ENCODE results near the gene DNAJB2.

The DNAJB2 gene

GRCh38 chr2:219279151-219279915, at the start of gene DNAJB2:
TSS of gene DNAJB2 (plus strand) at chr2:219279366. CDS start at chr2:219279834, 468 bp downstream.
- H3K4me1 ChIP-seq, result peaks cover 12% of the 10 kb centered on the region
- peaks cover 4% of the 10 kb centered on the region; the same call in 1 of the 2 replicates for H3K36me3 ChIP-seq (replicated peaks)
- DNase-seq (ENCODE audit: low spot score in 2 of 2), result peak; percentile 95 to 99
- H3K27me3 ChIP-seq (ENCODE audit: low read depth), result no peaks in the 10 kb centered on the region
- no peaks in the 10 kb centered on the region for H3K9me3 ChIP-seq
- H3K4me3 ChIP-seq, result peak within 1 kb of the TSS; percentile 48
- in situ Hi-C loops (cut with MboI; ENCODE audit: low sequenced_read_pairs), result no loop called here

DNA sequence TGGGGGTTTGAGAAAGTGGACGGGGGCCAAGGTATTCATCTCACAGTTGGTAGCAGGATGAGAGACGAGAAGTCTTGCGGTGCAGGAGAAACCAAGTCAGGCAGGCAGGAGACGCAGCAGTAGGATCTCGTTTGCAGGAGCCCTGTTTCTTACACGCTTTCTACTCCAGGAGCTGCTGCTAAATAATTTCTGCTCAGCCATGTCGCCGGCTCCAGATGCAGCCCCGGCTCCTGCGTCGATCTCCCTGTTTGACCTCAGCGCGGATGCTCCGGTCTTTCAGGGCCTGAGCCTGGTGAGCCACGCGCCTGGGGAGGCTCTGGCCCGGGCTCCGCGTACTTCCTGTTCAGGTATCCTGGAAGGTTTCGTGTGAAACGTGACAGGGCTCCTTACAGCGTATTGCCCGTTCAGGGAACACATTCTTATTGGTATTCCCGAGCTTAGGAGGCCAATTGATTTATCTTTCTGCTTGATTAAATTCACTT, 49.1 kb upstream of the DNAJB2 start:
- H3K4me1 ChIP-seq, result peaks cover 17% of the 10 kb centered on the region
- peak; percentile 12 to 60 for DNase-seq (ENCODE audit: low spot score in 2 of 2)
- no peaks in the 10 kb centered on the region for H3K27me3 ChIP-seq (ENCODE audit: low read depth)
- H3K4me3 ChIP-seq, result peak overlapping the region; percentile 68
- in situ Hi-C loops (cut with MboI; ENCODE audit: low sequenced_read_pairs), result no loop called here
- peaks cover 44% of the 10 kb centered on the region for H3K36me3 ChIP-seq (replicated peaks)
- no peaks in the 10 kb centered on the region for H3K9me3 ChIP-seq

DNA sequence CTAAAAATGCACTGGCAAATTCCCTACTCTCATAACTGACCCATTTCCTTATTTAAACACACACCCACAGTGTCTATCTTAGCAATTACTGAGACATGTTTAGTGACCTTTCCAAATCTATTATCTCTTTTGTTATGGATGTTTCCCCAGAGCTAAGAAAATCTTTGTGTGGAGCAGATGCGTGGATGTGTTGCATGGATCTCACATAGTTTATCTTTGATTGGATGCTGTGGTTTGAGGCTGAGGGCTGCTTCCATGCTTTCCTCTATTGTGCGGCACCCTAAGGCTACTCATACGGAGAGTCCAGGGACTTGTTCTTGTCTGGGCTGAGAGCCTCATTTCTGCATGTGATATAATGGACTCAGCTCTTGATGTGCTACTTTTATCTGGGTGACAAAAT, 44.8 kb upstream of the DNAJB2 start:
- H3K4me3 ChIP-seq, result no peak overlapping the region
- no peak for DNase-seq (ENCODE audit: low spot score in 2 of 2)
- peaks cover 8% of the 10 kb centered on the region for H3K4me1 ChIP-seq
- in situ Hi-C loops (cut with MboI; ENCODE audit: low sequenced_read_pairs), result no loop called here
- H3K36me3 ChIP-seq (replicated peaks), result peaks cover 57% of the 10 kb centered on the region
- H3K27me3 ChIP-seq (ENCODE audit: low read depth), result no peaks in the 10 kb centered on the region
- no peaks in the 10 kb centered on the region for H3K9me3 ChIP-seq

DNA sequence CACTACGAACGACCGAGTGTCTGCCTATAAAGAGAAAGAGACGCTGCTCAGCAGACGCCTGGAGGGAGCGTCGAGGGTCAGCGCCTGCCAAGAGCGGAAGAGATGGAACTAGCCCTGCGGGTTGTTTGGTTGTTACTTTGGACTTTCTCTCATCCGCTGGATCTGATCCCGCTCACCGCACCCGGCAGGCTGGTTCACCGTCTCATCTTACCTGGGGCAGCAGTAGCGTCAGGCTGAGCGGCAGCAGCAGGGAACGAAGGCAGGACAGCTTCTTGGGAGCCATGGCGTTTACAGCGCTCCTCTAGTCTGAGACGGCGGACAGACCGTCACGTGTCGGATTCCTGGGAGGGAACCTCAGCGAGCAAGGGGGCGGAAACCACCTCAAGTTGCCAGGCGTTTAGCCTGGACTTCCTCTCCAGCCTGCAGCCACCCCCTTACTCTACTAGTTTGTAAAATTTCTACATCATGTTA, 35.8 kb upstream of the DNAJB2 start:
- no peak for DNase-seq (ENCODE audit: low spot score in 2 of 2)
- H3K9me3 ChIP-seq, result no peaks in the 10 kb centered on the region; the same call in none of the 2 replicates
- peaks cover 17% of the 10 kb centered on the region for H3K36me3 ChIP-seq (replicated peaks)
- in situ Hi-C loops (cut with MboI; ENCODE audit: low sequenced_read_pairs), result no loop called here
- no peaks in the 10 kb centered on the region for H3K27me3 ChIP-seq (ENCODE audit: low read depth)
- peaks cover 5% of the 10 kb centered on the region for H3K4me1 ChIP-seq
- H3K4me3 ChIP-seq, result no peak overlapping the region

DNA sequence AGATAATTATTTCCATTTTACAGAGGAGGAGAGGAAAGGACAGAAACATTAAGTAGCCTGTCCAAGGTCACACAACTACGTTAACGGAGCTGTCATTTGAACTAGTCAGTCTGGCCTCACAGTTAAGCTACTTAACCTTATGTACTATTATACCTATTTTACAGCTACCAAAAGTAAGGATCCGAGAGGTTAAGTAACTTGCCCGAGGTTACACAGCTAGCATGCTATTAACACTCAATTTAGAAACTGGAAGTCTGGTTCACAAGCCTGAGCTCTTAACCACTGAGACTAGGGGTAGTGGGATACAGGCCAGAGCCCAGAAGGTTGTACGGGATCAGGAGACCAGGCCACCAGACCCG, 34.4 kb upstream of the DNAJB2 start:
- Histone ChIP-seq H3K36me3 (replicated peaks) (peaks cover 14% of the 10 kb centered on the region), H3K9me3 (no peaks in the 10 kb centered on the region; the same call in none of the 2 replicates), H3K27me3 (ENCODE audit: low read depth) (no peaks in the 10 kb centered on the region), H3K4me3 (peak overlapping the region; percentile 89), H3K4me1 (peaks cover 5% of the 10 kb centered on the region)
- DNase-seq (ENCODE audit: low spot score in 2 of 2), result no peak
- in situ Hi-C loops (cut with MboI; ENCODE audit: low sequenced_read_pairs), result no loop called here

- DNase-seq (ENCODE audit: low spot score in 2 of 2), result peak; percentile 68 to 93
- Histone ChIP-seq H3K27me3 (ENCODE audit: low read depth) (no peaks in the 10 kb centered on the region), H3K9me3 (no peaks in the 10 kb centered on the region; the same call in none of the 2 replicates), H3K4me3 (peak within 1 kb of the TSS; percentile 89), H3K4me1 (peaks cover 5% of the 10 kb centered on the region), H3K36me3 (replicated peaks) (peaks cover 16% of the 10 kb centered on the region)
- in situ Hi-C loops (cut with MboI; ENCODE audit: low sequenced_read_pairs), result no loop called here
Measured at GRCh38 chr2:219245148-219245898, 33.8 kb upstream of the DNAJB2 start, which contains the start of the genes GLB1L and STK16. TSS of gene GLB1L (minus strand) at chr2:219245444. CDS start at chr2:219243573, 1,871 bp downstream. TSS of gene STK16 (plus strand) at chr2:219245479. CDS start at chr2:219246000, 521 bp downstream.

GRCh38 chr2:219245899-219246230, 33.3 kb upstream of the DNAJB2 start:
- Histone ChIP-seq H3K4me3 (peak overlapping the region; percentile 89), H3K36me3 (replicated peaks) (peaks cover 20% of the 10 kb centered on the region), H3K27me3 (ENCODE audit: low read depth) (no peaks in the 10 kb centered on the region), H3K9me3 (no peaks in the 10 kb centered on the region; the same call in none of the 2 replicates), H3K4me1 (peaks cover 5% of the 10 kb centered on the region)
- in situ Hi-C loops (cut with MboI; ENCODE audit: low sequenced_read_pairs), result no loop called here
- no peak for DNase-seq (ENCODE audit: low spot score in 2 of 2)

DNA sequence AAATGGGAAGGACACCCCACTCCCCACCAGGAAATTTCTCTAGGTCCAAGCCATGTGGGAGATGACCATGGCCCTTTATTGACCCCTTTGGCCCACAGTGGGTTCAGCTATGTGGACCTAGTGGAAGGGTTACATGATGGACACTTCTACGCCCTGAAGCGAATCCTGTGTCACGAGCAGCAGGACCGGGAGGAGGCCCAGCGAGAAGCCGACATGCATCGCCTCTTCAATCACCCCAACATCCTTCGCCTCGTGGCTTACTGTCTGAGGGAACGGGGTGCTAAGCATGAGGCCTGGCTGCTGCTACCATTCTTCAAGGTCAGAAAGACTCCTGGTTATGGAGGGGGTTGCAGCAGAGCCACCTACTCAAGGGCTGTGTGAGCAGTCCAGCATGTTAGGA, 32.6 kb upstream of the DNAJB2 start:
- in situ Hi-C loops (cut with MboI; ENCODE audit: low sequenced_read_pairs), result no loop called here
- Histone ChIP-seq H3K27me3 (ENCODE audit: low read depth) (no peaks in the 10 kb centered on the region), H3K4me3 (no peak overlapping the region; the same call in 1 of the 2 replicates), H3K36me3 (replicated peaks) (peaks cover 26% of the 10 kb centered on the region), H3K4me1 (peaks cover 5% of the 10 kb centered on the region), H3K9me3 (no peaks in the 10 kb centered on the region; the same call in none of the 2 replicates)
- no peak for DNase-seq (ENCODE audit: low spot score in 2 of 2)

GRCh38 chr2:219247678-219248642, 31.2 kb upstream of the DNAJB2 start:
- no peak overlapping the region for H3K4me3 ChIP-seq
- peaks cover 28% of the 10 kb centered on the region for H3K36me3 ChIP-seq (replicated peaks)
- no peaks in the 10 kb centered on the region; the same call in none of the 2 replicates for H3K9me3 ChIP-seq
- H3K4me1 ChIP-seq, result peaks cover 14% of the 10 kb centered on the region
- in situ Hi-C loops (cut with MboI; ENCODE audit: low sequenced_read_pairs), result no loop called here
- H3K27me3 ChIP-seq (ENCODE audit: low read depth), result no peaks in the 10 kb centered on the region
- no peak for DNase-seq (ENCODE audit: low spot score in 2 of 2)

DNA sequence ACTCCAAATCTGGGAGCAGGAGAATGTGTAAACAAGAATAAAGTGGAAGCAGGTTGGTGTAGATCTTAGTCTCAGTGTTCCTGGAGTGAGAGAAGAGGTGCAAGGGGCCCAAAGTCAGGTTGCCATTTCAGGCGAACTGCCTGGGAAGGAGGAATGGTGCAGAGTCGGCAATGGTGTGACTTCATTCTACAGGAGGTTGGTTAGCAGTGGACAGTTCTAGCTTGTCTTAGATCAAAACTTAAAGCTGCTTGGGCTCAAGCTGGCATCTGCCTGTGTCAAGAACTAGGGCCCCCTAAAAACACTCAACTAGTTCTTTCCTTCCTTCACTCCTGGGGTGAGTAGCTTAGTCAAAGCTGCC, 30.3 kb upstream of the DNAJB2 start:
- no peaks in the 10 kb centered on the region; the same call in 1 of the 2 replicates for H3K27me3 ChIP-seq (ENCODE audit: low read depth)
- peaks cover 28% of the 10 kb centered on the region for H3K36me3 ChIP-seq (replicated peaks)
- H3K4me3 ChIP-seq, result no peak overlapping the region
- no peak for DNase-seq (ENCODE audit: low spot score in 2 of 2)
- H3K4me1 ChIP-seq, result peaks cover 15% of the 10 kb centered on the region
- in situ Hi-C loops (cut with MboI; ENCODE audit: low sequenced_read_pairs), result no loop called here
- no peaks in the 10 kb centered on the region; the same call in none of the 2 replicates for H3K9me3 ChIP-seq

- Histone ChIP-seq H3K9me3 (no peaks in the 10 kb centered on the region; the same call in none of the 2 replicates), H3K36me3 (replicated peaks) (peaks cover 28% of the 10 kb centered on the region), H3K27me3 (ENCODE audit: low read depth) (peaks cover 6% of the 10 kb centered on the region), H3K4me1 (peaks cover 15% of the 10 kb centered on the region), H3K4me3 (no peak overlapping the region)
- in situ Hi-C loops (cut with MboI; ENCODE audit: low sequenced_read_pairs), result no loop called here
- DNase-seq (ENCODE audit: low spot score in 2 of 2), result no peak
Measured at GRCh38 chr2:219249203-219249980, 29.8 kb upstream of the DNAJB2 start.

DNA sequence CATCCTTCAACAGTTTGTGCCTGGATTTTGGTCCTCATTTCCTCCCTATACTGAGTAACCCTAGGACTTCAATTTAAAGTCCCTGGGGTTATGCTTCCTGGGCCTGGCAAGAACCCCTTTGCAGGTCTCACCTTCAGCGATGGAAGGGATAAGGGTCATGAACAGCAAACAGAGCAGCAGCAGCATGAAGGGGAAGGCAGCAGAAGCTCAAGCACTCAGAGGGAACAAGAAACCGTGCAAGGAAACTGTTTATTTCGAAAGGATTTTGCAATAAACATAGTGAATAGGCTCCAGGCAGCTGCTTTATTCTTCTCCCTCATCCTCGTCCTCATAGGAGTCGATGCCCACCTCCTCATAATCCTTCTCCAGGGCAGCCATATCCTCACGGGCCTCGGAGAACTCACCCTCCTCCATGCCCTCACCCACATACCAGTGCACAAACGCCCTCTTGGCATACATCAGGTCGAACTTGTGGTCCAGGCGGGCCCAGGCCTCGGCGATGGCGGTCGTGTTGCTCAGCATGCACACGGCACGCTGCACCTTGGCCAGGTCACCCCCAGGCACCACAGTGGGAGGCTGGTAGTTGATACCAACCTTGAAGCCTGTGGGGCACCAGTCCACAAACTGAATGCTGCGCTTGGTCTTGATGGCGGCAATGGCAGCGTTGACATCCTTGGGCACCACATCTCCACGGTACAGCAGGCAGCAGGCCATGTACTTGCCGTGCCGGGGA, 29.0 kb upstream of the DNAJB2 start:
- Histone ChIP-seq H3K4me1 (peaks cover 15% of the 10 kb centered on the region), H3K9me3 (no peaks in the 10 kb centered on the region; the same call in none of the 2 replicates), H3K27me3 (ENCODE audit: low read depth) (peaks cover 12% of the 10 kb centered on the region), H3K36me3 (replicated peaks) (peaks cover 28% of the 10 kb centered on the region), H3K4me3 (no peak overlapping the region)
- DNase-seq (ENCODE audit: low spot score in 2 of 2), result no peak
- in situ Hi-C loops (cut with MboI; ENCODE audit: low sequenced_read_pairs), result no loop called here
